Skin of body (tissue), 2 donors: ENCODE data around the gene MPDZ. TPM values are rescaled to one million over a fixed set of nuclear protein-coding genes. Genes with fewer than 3 reads are reported as not detected.

Experiments used
- DNase-seq: peaks from one replicate; lab custom pipeline; 2025; lab: John Stamatoyannopoulos, UW
- total RNA-seq: library from RNA; depleted of rRNA; stranded (reverse); fragments of >200 nt; gene quantifications from one replicate; pipeline ENCODE4 v1.2.3, GENCODE V29; 2014

MPDZ gene
- total RNA-seq, 1 donor from 2014 or later, result 47.2 TPM

- DNase-seq, result no peak
Observed at GRCh38 chr9:13137426-13137825, 142.1 kb downstream of the MPDZ start.

GRCh38 chr9:13131991-13132390, 147.5 kb downstream of the MPDZ start:
- no peak for DNase-seq

DNA sequence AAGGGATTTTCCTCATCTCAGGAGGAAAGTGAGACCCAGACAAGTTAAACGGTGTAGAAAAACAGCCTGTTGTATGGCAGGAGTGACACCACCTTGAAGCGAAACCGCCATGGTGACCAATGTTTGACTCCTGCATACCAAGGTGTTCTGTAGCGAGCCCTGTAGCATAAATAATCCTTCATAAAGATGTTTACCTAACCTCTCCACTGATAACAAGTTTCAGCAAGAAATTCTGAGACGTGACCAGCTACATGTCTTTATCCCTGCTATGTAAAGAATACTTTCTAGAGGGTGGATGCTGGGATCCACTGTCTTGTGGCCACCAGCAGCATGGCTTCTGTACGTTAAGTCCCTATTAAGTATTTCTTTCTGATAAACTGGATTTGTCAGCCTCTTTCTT, 148.1 kb downstream of the MPDZ start:
- DNase-seq, result no peak

GRCh38 chr9:13128266-13128860, 151.1 kb downstream of the MPDZ start:
- DNase-seq, result no peak

DNA sequence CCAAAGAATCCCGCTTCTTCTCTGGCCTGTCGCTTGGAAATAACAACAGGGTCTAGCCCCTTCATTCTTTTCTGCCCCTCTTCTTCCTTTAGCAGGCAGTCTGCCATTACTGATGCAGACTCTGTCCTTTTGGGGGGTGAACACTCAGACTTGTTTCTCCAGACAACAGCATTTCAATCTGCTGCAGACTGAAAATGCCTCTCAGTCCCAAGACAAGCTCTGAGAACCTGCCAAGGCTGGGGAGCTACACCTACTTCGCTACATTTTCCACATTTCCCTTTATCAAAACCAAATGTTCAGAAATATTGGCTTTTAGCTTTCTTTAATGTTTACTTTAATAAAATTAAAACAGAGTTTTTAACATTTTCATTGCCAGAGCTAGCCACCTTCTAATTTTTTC, 152.4 kb downstream of the MPDZ start:
- peak; percentile 65 for DNase-seq

- no peak for DNase-seq
Observed at GRCh38 chr9:13125261-13125660, 154.2 kb downstream of the MPDZ start.

- no peak for DNase-seq
Observed at GRCh38 chr9:13122756-13123369, 156.6 kb downstream of the MPDZ start.

GRCh38 chr9:13118313-13118712, 161.2 kb downstream of the MPDZ start:
- no peak for DNase-seq

DNA sequence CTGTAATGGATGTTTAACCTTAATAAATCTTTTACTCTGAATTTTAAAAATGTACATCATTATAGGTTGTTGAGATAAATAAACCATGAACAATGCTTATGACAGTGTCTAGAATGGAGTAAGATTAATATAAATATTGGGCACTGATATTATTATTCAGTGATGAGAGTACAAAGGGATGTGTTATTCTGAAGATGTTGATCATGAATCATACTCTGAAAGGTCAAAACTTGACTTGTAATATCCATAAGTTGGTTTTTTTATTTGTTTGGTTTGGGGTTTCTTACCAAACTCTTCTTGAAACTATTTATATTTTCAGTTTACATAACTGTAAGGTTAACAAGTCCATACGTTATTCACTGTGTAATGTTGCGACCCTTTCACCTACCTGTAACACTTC, 163.2 kb downstream of the MPDZ start:
- no peak for DNase-seq

- DNase-seq, result no peak
Observed at GRCh38 chr9:13113751-13114150, 165.7 kb downstream of the MPDZ start.

DNA sequence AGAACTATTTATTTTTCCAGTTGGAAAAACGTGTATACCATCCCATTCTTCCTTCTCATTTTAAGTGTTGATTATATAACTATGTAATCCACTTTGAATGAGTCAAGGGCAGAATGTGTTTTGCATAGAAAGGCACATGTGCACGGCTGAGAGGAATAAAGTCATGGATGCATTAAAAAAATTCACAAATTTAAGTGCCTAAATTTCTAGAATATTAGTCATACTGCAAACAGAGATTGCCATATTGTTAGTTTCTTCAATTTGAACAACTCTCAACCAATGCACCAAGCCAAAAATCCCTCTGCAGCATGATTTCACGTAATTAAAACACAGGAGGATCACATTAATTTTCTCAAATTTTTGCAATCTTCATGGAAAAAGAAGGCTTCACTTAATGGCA, 166.3 kb downstream of the MPDZ start:
- peak; percentile 36 for DNase-seq

GRCh38 chr9:13111778-13112177, 167.7 kb downstream of the MPDZ start:
- DNase-seq, result no peak

GRCh38 chr9:13110766-13111417, 168.6 kb downstream of the MPDZ start:
- no peak for DNase-seq

DNA sequence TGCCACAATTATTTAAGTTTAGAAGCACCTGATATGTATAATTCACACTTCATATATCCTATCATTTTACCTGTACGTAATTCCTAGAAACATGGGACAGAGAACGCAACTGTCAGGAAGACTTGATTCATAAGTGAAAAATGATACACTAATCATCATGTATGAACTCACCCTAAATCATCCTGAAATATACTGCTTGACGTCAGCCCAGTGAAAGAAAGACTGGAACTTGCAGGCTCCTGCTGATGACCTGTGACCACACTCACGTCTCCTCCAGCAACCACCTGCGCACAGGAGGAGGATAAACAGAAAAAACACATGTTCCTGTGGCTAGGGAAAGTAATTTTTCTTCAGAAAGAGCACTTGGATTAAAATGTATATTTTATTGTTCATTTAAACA, 169.7 kb downstream of the MPDZ start:
- DNase-seq, result no peak

- no peak for DNase-seq
Observed at GRCh38 chr9:13107008-13107407, 172.5 kb downstream of the MPDZ start.

DNA sequence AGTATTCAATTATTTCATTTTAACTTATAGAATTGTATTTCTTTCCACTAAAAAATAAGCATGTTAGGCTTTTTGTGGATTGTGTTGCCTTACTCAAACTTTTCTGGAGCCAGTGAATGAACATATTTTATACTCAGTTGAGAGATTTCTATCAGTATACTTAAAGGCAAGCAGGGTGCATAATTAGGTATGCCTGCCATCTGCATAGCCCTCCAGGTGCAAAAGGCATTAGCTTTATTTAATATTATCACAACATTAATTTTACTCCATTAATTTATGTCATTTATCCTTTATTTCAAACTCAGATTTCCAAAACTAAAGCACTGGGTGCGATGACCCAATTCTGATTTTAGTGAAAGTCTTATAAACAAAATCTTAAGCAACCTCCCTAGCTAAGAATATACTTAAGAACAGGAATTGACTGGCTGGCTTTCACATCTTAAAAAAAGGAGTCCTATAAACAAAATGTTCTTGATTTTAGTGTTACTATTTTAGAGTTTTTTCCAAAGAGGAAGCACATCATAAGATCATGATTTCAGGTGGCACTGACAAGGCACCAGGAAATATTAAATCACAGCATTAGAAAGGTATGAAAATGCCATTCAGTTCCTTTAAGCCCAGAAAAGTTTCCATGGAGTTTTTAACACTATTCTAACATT, 178.4 kb downstream of the MPDZ start:
- no peak for DNase-seq

- DNase-seq, result no peak
Observed at GRCh38 chr9:13095056-13095455, 184.4 kb downstream of the MPDZ start.

- DNase-seq, result peak; percentile 60
Observed at GRCh38 chr9:13090628-13091027, 188.9 kb downstream of the MPDZ start.

DNA sequence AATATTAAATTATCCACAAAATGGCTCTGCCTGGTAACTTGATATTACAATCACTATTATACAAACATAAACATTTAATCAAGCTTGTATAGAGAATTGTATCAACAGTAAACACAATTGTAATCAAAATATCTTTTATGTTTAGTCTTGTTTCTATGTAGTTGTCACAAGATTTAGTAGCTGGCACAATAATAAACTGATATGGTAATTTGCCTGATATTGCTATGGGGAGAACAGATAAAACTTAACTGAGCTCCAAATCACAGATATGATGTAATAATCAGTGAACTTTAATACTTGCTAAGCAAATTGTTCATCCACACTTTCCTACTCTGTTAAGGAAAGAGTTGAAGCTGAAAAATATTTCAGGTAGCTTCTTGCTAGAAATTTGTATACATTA, 189.8 kb downstream of the MPDZ start:
- no peak for DNase-seq

- peak; percentile 41 for DNase-seq
Observed at GRCh38 chr9:13088720-13089427, 190.6 kb downstream of the MPDZ start.

GRCh38 chr9:13083963-13084528, 195.4 kb downstream of the MPDZ start:
- no peak for DNase-seq

DNA sequence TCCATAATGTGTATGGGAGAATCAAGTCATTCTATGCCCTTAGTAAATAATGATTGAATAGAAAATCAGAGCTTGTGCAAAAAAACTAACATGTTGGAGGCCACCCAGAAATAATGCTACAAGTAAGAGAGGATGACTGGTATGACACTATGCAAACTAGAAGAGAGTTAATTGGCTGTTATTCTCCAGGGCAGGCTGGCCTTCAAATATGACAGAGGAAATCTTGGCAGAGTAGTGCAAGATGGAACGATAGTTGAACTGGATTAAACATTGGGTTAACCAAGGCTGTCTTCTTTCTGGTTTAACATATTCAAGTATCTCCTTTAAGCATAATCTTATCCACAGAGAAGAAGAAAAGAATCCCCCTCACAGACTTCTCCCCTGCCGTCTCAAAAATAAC, 196.1 kb downstream of the MPDZ start:
- no peak for DNase-seq
